A673 (cell line): ENCODE results near the gene RAB37.

Source experiments
- EZH2 ChIP-seq: fragments of 200-600 bp; sonication (generic); IDR thresholded peaks from 2 replicates; pipeline ENCODE4 v1.6.1; 2017; ENCODE audit warnings: borderline replicate concordance, low read depth, mild to moderate bottlenecking, mixed read lengths, antibody characterized with exemption, low read length; ENCODE audit not compliant: poor library complexity, severe bottlenecking
- TF ChIP-seq, protein P1 (sequence below): fragments of 300-800, 200-600 bp; sonication (generic); conservative IDR thresholded peaks from 2 replicates; pipeline ENCODE4 v1.5.1; 2017; ENCODE audit warnings: low read depth, mild to moderate bottlenecking, antibody characterized with exemption, low read length, moderate library complexity, mixed read lengths

GRCh38 chr17:74729368-74729767 is 7.7 kb upstream of the RAB37 start:
- TF ChIP-seq, protein P1, sequence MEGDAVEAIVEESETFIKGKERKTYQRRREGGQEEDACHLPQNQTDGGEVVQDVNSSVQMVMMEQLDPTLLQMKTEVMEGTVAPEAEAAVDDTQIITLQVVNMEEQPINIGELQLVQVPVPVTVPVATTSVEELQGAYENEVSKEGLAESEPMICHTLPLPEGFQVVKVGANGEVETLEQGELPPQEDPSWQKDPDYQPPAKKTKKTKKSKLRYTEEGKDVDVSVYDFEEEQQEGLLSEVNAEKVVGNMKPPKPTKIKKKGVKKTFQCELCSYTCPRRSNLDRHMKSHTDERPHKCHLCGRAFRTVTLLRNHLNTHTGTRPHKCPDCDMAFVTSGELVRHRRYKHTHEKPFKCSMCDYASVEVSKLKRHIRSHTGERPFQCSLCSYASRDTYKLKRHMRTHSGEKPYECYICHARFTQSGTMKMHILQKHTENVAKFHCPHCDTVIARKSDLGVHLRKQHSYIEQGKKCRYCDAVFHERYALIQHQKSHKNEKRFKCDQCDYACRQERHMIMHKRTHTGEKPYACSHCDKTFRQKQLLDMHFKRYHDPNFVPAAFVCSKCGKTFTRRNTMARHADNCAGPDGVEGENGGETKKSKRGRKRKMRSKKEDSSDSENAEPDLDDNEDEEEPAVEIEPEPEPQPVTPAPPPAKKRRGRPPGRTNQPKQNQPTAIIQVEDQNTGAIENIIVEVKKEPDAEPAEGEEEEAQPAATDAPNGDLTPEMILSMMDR = no peak
- TF ChIP-seq EZH2 = no peak
